ENCODE results near the gene LHX1. TPM values are rescaled to one million over a fixed set of nuclear protein-coding genes. Genes with fewer than 3 reads are reported as not detected.

The LHX1 gene
- total RNA-seq, 1 donor from 2014 or later, result 1.1 TPM

- Mint-ChIP-seq H3K27ac (ENCODE audit: unreplicated experiment) (peak overlapping the region; percentile 24), H3K27me3 (ENCODE audit: low read depth) (no peaks in the 10 kb centered on the region), H3K4me3 (peak overlapping the region; percentile 0), H3K9me3 (no peaks in the 10 kb centered on the region), H3K4me1 (peaks cover 24% of the 10 kb centered on the region), H3K36me3 (ENCODE audit: low read depth) (no peaks in the 10 kb centered on the region)
- no peak for DNase-seq (ENCODE audit: low read depth, low spot score)
- no peak for TF ChIP-seq CTCF (conservative IDR thresholded peaks at IDR 0.05)
These were observed 42.3 kb downstream of the LHX1 start for GRCh38 chr17:36979565-36979941.

GRCh38 chr17:36980280-36980761 lies 43.0 kb downstream of the LHX1 start:
- Mint-ChIP-seq H3K36me3 (ENCODE audit: low read depth) (no peaks in the 10 kb centered on the region), H3K27me3 (ENCODE audit: low read depth) (no peaks in the 10 kb centered on the region), H3K4me1 (peaks cover 24% of the 10 kb centered on the region), H3K27ac (ENCODE audit: unreplicated experiment) (peak overlapping the region; percentile 76), H3K9me3 (no peaks in the 10 kb centered on the region), H3K4me3 (no peak overlapping the region)
- TF ChIP-seq CTCF (conservative IDR thresholded peaks at IDR 0.05), result no peak
- DNase-seq (ENCODE audit: low read depth, low spot score), result no peak

- no peak for TF ChIP-seq CTCF (conservative IDR thresholded peaks at IDR 0.05)
- Mint-ChIP-seq H3K4me1 (peaks cover 19% of the 10 kb centered on the region), H3K36me3 (ENCODE audit: low read depth) (peaks cover 3% of the 10 kb centered on the region), H3K9me3 (no peaks in the 10 kb centered on the region), H3K4me3 (no peak overlapping the region), H3K27me3 (ENCODE audit: low read depth) (no peaks in the 10 kb centered on the region), H3K27ac (ENCODE audit: unreplicated experiment) (no peak overlapping the region)
- DNase-seq (ENCODE audit: low read depth, low spot score), result no peak
These were observed 46.3 kb downstream of the LHX1 start for GRCh38 chr17:36983618-36984017.

- Mint-ChIP-seq H3K27ac (ENCODE audit: unreplicated experiment) (no peak overlapping the region), H3K4me3 (no peak overlapping the region), H3K9me3 (no peaks in the 10 kb centered on the region), H3K4me1 (no peaks in the 10 kb centered on the region), H3K36me3 (ENCODE audit: low read depth) (peaks cover 10% of the 10 kb centered on the region), H3K27me3 (ENCODE audit: low read depth) (no peaks in the 10 kb centered on the region)
- DNase-seq (ENCODE audit: low read depth, low spot score), result no peak
- TF ChIP-seq CTCF (conservative IDR thresholded peaks at IDR 0.05), result no peak
These were observed 51.9 kb downstream of the LHX1 start for GRCh38 chr17:36989173-36989572.

GRCh38 chr17:36992701-36993100 lies 55.4 kb downstream of the LHX1 start:
- no peak for TF ChIP-seq CTCF (conservative IDR thresholded peaks at IDR 0.05)
- peaks cover 4% of the 10 kb centered on the region for H3K9me3 Mint-ChIP-seq
- no peak overlapping the region for H3K27ac Mint-ChIP-seq (ENCODE audit: unreplicated experiment)
- no peaks in the 10 kb centered on the region for H3K4me1 Mint-ChIP-seq
- peaks cover 32% of the 10 kb centered on the region for H3K36me3 Mint-ChIP-seq (ENCODE audit: low read depth)
- H3K27me3 Mint-ChIP-seq (ENCODE audit: low read depth), result no peaks in the 10 kb centered on the region
- H3K4me3 Mint-ChIP-seq, result no peak overlapping the region
- no peak for DNase-seq (ENCODE audit: low read depth, low spot score)

DNA sequence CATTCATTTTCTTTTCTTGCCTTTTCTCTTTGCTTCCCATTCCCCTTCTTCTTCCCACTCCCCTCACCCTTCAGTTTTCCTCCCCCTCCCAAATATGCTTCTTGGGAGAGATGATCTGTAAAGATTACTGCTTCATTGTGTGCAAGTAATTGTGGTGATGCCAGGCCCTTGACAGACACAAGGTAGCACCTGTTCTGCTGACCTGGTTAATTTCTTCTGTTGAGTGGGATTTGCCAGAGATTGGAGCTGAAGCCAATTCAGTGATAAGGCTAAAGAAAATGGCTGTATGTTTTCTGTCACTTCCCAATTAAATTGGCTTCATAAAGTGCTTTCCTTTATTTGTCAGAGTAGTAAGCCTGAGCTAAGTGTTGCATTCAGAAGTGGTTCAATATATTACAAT lies 56.0 kb downstream of the LHX1 start:
- Mint-ChIP-seq H3K4me1 (no peaks in the 10 kb centered on the region), H3K36me3 (ENCODE audit: low read depth) (peaks cover 37% of the 10 kb centered on the region), H3K27ac (ENCODE audit: unreplicated experiment) (no peak overlapping the region), H3K27me3 (ENCODE audit: low read depth) (no peaks in the 10 kb centered on the region), H3K9me3 (peaks cover 6% of the 10 kb centered on the region), H3K4me3 (no peak overlapping the region)
- no peak for DNase-seq (ENCODE audit: low read depth, low spot score)
- no peak for TF ChIP-seq CTCF (conservative IDR thresholded peaks at IDR 0.05)

Data from neural crest cell (in vitro differentiated cells).